GM12865 (cell line): ENCODE results near the gene ZFAND2A.
"Not testable (repeated sequence)": the region's sequence is repeated elsewhere in the genome, so short reads cannot be mapped to it uniquely, and the experiment has no call there.

Experiments
- DNase-seq: peaks from one replicate; pipeline ENCODE4 v3.0.0; 2010; ENCODE audit warnings: low read depth
- H3K4me3 ChIP-seq: 2 replicates; pipeline ENCODE4 v1.5.1; 2011; ENCODE audit warnings: mild to moderate bottlenecking, low read depth, low read length, control low read depth
- TF ChIP-seq, protein P1 (sequence below): IDR thresholded peaks from 2 replicates; pipeline ENCODE4 v1.5.1; 2011; ENCODE audit warnings: low read length, control low read depth, low read depth, inconsistent platforms; ENCODE audit not compliant: insufficient read depth; ENCODE audit errors: missing control alignments

The ZFAND2A gene

DNA sequence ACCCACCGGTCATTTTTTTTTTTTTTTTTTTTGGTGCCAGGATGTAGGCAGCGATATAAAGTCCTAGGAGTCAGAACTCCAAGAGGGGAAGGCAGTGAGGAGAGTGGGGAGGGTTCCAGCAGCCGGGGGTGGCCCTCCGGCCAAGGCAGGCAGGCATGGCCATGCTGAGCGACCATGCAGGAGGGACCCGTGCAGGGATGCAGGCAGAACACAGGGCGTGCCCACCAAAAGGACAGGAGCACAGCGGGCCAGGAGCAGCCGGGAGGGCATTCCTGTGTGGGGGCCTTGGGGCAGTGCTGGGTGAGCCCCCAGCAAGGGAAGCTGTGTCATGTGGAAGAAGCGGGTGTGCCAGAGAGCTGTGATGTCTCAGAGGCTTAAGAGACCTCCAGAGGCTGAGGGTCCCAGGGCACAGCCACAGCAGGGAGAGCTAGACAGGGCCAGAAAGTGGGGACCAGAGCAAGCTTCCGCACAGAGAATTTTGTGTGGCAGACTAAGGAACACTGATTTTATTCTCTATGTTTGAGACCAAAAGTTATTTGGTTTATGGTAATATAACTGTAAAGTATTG is 5.7 kb downstream of the ZFAND2A start:
- TF ChIP-seq, protein P1, sequence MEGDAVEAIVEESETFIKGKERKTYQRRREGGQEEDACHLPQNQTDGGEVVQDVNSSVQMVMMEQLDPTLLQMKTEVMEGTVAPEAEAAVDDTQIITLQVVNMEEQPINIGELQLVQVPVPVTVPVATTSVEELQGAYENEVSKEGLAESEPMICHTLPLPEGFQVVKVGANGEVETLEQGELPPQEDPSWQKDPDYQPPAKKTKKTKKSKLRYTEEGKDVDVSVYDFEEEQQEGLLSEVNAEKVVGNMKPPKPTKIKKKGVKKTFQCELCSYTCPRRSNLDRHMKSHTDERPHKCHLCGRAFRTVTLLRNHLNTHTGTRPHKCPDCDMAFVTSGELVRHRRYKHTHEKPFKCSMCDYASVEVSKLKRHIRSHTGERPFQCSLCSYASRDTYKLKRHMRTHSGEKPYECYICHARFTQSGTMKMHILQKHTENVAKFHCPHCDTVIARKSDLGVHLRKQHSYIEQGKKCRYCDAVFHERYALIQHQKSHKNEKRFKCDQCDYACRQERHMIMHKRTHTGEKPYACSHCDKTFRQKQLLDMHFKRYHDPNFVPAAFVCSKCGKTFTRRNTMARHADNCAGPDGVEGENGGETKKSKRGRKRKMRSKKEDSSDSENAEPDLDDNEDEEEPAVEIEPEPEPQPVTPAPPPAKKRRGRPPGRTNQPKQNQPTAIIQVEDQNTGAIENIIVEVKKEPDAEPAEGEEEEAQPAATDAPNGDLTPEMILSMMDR = no peak
- H3K4me3 ChIP-seq = no peak overlapping the region
- no peak for DNase-seq

DNA sequence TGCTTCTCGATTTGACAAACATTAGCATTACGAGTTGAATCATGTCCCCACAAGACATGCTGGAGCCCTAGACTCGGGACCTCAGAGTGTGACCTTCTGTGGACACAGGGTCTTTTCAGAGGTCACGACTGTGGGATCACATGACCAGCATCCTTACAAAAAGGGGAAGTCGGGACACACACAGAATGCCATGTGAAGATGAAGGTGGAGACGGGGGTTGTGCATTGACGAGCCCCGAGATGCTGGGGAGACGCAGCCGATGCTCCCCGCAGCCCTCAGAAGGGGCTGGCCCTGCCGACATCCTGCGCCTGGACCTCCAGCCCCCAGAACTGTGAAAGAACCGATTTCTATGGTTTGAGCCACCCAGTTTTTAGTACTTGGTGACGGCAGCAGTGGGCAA is 7.5 kb downstream of the ZFAND2A start:
- no peak for DNase-seq
- H3K4me3 ChIP-seq = no peak overlapping the region
- TF ChIP-seq, protein P1 = no peak

DNA sequence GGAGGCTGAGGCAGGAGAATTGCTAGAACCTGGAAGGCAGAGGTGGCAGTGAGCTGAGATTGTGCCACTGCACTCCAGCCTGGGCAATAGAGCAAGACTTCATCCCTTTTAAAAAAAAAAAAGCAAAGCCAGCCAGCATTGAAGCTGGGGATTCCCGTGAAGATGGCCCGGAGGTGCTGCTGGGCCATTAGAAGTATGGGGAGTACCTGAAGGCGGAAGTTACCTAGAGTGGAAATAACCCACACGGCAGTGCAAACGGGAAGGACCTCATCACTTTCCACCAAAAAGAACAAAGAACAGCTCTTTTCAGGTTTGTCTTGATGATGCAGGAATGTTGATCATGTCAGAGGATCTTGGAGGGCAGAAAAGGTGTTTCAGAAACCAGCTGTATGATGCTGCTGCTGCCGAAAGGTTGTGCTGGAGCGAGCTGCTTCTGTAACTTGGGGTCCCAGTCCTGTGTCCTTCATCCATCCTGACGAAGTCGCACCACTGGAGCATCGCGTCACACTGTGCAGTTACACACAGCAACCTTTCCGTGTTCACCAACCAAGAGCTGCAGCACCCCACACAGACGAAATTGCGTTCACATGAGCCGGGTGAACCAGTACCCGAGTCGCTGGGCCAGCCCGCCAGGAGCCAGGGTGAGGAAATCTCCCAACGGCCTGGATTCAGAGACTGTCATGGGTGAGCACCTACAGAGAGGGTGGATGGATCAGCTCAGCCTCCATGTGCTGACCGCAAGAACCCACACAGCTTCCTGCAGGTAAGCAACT is 8.2 kb downstream of the ZFAND2A start:
- DNase-seq = no peak
- TF ChIP-seq, protein P1 = no peak
- H3K4me3 ChIP-seq = no peak overlapping the region

DNA sequence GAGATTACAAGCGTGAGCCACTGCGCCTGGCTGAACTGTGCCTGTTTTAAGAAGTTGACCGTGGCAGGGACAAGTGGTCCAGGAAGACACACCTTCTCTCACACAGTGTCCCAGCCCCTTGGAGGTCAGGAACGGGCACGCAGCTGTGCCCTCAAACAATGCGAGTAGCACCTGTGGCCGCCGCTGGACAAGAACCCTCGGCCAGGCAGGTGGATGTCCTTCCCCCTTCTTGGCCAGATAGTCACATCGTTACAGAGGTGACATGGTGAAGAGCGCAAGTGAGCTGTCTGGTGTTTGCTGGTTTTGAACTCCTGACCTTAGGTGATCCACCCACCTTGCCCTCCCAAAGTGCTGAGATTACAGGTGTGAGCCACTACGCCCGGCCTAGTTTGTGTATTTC is 8.8 kb downstream of the ZFAND2A start:
- TF ChIP-seq, protein P1 = no peak

DNA sequence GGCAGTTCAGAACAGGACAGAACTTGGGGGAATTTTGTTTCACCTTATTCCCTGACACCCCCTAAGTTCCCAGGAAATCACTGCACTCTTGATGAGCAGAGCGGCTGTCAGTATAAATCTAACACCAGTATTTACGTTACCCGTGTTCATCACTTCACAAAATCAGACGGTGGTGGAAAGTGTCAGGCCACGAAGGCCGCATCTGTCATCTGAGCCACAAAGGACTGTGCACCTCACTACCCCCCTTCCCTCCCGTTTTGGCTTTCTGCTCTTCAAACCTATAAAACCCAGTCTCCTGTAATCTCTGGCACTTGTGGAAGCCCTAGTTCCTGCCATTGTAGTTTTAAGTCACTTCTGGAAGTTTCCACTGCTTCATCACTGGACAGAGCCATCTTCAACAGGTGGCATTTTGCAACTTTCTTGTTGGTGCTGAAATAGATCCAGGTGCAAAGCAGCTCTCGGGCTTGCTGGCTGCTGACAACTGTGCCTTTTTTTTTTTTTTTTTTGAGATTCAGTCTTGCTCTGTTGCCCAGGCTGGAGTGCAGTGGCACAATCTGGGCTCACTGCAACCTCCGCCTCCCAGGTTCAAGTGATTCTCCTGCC is 9.5 kb downstream of the ZFAND2A start:
- no peak overlapping the region for H3K4me3 ChIP-seq
- no peak for DNase-seq
- TF ChIP-seq, protein P1 = no peak

More for the DNA sequence above, 8.8 kb downstream of the ZFAND2A start:
- H3K4me3 ChIP-seq = no peak overlapping the region
- DNase-seq = no peak

DNA sequence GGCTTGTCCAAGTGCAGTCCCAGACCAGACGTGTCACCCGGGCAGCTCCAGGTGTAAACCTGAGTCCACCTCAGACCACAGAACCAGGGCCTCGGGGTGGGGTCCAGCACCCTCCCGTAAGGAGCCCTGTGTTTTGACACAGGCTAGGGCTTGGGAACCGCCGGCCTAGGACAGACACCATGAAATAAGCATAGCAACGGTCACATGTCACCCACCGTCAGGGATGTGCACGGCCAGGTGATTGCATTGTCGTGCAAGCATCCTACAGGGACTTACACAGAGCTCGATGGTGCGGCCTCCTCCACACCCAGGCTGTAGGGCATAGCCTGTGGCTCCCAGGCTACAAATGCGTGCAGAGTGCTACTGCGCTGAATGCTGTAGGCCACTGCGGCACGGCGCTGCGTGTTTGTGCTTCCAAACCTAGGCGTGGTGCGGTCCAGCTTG is 10.6 kb downstream of the ZFAND2A start:
- no peak overlapping the region for H3K4me3 ChIP-seq
- TF ChIP-seq, protein P1 = no peak
- DNase-seq = no peak

DNA sequence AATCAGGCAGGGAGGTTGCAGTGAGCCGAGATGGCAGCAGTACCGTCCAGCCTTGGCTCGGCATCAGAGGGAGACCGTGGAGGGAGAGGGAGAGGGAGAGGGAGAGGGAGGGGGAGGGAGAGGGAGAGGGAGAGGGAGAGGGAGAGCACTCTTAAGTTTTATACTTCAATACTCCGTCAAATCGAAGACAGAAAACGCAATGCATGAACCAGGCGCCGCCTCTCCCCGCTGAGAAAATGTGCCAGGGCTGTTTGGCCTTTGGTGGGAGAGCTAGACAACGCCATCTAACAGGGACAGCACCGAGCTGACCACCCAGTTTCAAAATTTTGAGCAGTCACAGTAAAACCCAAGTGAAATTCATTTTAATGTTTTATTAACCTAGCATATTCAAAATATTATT is 12.1 kb downstream of the ZFAND2A start:
- H3K4me3 ChIP-seq, DNase-seq: not testable (repeated sequence)
